ENCODE measurements around the gene GPA33.

GPA33 gene

DNA sequence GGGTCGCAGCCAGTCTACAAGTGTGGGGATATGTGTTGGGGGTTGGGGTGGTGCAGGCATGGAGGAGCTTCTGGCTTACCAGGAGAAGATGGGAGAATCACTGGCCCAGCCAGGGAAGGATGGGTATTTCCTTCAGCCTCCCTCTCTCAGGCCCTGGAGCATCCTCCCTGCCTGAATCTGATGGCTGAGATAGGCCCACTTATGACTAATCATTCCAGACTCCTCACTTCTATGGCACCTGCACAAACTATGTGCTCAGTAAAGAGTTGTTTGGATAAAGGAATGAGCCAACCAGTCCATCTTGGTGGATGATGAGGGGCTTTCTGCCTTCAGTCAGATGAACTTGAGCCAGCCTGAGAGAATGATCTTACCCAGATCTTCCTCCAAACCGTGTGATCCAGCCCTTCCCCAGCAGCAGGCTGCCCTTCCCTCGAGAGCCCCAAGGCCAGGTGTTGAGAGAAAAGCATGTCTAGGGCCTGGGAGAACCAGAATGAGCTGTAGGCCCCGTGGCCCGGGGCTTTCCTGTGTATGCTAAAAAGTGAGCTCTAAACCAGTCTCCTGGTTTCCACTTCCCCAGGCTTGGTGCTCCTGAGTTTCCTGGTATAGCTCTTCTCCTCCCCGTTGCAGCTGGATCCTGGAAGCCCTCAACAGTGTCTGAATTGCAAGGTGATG is 1.3 kb downstream of the GPA33 start:
- in situ Hi-C loops (cut with MboI; ENCODE audit: low sequenced_read_pairs) = no loop called here

DNA sequence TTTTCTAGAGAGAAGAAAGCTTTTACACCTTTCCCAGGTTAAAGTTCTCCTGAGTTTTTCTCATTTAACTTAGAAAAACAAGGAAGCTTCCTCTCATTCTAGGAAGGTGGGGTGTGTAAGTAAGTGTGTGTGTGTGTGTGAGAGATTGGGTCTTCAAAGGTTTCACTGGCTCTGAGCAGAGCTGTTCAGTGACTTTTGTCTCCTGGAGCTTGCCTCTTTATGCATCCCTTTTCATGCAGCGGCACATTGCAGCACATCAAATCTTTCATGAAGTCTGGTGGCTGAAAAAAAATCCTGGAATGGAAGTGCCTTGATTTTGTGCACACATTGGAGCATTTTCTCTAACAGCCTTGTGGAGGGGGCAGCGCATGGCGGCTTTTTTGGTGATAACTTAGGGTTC is 3.4 kb downstream of the GPA33 start:
- in situ Hi-C loops (cut with MboI; ENCODE audit: low sequenced_read_pairs) = no loop called here

DNA sequence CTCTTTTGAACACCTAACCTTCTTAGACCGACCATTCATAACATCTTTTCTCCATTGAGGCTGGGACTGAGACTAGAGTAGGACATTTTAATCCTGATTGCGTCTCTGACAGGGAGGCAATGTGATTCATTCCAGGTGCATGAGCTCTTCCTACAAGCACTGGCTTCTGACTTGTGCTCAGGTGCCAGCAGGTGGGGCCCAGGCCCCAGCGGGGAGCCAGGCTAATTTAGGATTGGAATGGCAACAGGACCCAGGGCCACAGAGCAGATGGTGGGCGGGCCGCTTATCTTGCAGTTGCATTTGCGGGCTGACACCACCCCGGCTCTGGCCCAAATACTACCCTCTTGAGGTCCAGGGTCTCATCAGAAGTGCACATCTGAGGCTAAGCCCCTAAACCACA is 4.1 kb downstream of the GPA33 start:
- in situ Hi-C loops (cut with MboI; ENCODE audit: low sequenced_read_pairs) = no loop called here

DNA sequence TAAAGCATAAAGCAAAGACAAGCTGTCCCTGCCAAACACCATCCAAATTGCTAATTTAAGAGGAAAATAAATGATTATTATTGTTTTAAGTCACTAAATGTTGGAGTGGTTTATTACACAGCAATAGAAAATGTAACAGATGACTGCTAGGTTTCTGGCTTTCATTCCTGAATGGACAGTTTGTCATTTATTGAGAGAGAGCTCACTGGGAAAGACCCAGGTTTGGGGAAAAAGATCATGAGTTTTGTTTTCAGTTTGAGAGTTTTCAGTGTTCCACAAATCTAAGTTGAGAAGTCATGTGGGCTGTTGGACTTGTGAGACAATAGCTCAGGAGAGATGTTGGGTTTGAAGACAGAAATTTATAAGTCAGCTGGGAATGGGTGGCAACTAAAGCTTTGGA is 5.4 kb downstream of the GPA33 start:
- in situ Hi-C loops (cut with MboI; ENCODE audit: low sequenced_read_pairs) = no loop called here

DNA sequence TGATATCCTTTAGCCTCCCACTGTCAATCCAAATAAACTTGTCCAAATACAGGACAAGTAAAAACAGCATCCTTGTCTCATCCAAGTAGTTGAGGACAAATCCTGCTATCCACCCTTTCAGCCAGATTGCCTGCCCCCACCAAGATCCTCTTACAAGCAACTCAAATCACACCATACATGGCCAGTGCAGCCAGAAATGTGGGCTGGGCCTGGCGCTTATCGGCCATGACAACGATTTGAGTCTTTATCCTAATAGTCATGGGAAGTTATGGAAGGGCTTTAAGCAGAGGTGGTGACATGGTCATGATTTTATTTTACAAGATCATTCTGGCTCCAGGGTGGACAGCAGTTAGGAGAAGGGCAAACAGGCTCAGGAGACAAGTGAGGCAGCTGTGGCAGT is 6.3 kb downstream of the GPA33 start:
- in situ Hi-C loops (cut with MboI; ENCODE audit: low sequenced_read_pairs) = no loop called here

DNA sequence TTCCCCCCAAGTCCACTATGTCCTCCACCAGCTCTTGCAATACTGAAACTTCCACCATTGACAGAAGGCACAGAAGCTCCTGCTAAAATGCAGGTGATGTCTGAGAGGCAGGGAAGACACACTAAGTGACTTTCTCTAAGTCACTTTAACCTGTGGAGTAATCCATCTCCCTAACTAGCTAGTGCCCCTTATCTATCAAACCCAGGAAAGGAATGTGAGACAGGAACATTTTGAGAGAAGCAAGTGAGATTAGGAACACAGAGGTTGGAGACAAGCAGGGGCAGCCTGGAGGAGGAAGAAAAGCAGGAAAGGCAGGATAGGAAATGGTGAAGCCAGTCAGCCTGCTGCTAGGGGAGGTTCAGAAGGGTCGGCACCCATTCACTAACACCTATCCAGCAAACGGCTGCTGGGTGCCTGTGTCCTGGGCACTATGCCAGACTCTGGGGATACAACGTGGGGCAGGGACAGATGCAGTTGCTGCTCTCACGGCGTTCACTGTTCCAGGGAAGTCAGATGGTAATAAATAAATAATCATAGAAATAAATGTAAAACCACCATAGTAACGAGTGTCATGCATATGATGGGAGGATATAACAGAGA is 7.0 kb downstream of the GPA33 start:
- in situ Hi-C loops (cut with MboI; ENCODE audit: low sequenced_read_pairs) = no loop called here

DNA sequence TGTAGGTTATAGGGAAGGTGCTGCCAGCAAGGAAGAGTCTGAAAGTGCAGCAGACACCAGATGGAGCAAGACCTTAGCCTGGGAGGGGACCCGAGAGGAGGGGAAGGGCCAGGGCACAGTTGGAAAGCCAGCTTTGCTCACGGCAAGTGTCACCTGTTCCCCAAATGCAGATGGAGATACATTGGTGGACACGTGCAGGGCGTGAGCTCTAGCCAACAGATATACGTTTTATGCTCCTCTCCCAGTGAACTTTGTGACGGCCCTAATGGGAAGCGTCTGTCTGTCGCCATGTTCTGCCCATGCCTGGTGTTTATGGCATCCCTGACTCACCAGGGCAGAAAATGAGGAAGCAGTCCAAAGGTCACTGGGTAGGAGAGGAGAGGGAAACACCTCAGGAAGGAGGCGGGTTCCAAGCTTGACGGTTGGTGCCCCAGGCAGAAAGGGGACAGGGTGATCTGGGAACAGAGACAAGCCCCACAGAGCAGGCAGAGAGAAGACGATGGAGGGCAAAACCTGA is 7.6 kb downstream of the GPA33 start:
- in situ Hi-C loops (cut with MboI; ENCODE audit: low sequenced_read_pairs) = no loop called here

DNA sequence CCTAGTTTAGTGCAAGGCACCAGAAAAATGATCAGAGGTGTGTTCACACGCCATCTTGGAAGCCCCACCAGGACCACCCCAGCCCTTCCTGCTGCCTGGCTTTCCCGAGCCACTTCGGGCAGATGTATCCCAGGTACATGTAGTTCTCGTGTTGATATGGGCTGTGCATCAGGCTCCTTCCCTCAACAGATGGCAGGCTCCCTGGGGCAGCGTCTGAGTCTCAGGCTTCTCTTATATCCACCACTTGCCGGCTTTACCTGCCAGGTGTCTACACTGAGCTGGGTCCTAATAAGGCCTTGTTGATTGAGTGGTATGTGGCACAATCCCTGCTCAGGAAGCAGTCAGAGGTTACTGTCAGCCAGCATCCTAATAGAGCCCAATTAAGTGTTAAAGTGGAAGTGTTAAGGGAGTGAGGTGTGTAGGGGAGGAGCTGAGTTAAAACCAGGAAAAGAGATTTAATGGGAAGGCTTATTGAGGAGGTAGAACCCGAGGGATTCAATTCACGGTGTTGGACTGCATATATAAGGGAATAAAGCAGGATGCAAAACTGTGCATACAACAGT is 8.5 kb downstream of the GPA33 start:
- in situ Hi-C loops (cut with MboI; ENCODE audit: low sequenced_read_pairs) = no loop called here

DNA sequence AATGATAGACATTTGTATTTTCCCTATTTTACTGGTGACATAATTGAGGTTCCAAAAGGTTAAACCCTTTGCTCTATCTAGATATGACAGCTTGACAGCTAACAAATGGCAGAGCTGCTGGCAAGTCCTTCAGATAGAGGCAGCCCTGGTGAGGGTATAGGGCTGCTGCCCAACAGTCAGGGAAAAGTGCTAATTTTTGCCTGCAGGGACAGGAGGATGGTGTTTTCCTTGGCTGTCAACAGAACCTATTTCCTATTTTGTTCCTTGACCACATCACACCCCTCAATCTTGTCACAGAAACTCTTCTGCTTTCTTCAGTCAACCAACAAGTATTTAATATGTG is 12.3 kb downstream of the GPA33 start:
- in situ Hi-C loops (cut with MboI; ENCODE audit: low sequenced_read_pairs) = no loop called here

DNA sequence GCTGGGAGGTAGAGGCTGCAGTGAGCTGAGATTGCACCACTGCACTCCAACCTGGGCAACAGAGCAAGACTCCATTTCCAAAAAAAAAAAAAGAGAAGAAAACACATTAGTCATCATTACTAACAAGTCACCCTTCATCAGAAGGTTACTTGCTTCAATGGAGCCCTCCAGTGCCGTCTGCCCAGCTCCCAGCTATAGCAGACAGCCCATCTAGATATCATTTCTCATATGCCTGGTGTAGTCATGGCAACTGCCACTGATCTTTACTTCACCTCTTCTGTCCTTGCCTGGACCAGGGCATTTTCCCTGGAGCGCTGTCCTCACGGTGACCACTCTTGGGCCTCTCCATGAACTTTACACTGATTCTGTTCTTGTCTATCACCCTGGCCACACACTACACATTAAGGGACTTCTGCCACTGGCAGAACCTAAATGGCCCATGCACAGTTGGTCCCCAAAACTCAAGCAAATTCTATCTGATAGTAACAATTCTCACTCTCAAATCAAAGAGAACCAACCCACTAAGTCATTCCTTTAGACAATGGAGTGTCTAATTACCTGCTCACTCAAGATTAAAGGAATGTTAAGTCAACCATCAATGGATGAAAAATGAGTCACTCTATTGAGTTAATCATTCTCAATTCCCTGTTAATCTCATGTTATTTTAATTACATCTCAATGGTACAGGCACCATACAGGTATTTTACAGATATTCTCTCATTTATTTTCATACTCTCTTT is 12.9 kb downstream of the GPA33 start:
- in situ Hi-C loops (cut with MboI; ENCODE audit: low sequenced_read_pairs) = no loop called here

DNA sequence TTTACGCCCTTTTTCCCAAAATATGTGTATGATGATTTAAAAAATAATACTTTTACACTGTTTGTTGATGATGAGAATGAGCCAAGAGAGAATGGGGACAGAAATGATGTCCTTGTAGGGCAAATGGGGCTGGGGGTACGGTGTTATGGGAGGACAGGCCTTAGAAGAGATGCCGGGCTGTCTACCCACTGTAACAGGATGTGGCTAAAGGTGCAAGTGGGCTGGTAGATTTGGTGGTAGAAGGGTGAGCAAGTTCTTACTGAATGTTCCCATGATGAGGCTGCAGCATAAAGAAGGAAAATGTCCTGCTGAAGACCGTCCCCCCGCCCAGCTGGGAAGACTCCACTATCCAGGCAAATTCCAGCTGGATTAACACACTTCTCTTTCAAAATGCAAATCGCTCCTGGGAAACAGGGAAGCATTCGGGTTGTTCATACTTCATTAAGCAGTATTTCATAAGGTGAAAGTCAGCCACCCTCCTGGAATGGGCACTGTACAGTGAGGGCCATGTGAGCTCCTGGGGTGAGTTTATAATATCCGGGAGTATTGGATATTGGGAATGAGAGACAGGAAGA is 14.0 kb downstream of the GPA33 start:
- in situ Hi-C loops (cut with MboI; ENCODE audit: low sequenced_read_pairs) = no loop called here

DNA sequence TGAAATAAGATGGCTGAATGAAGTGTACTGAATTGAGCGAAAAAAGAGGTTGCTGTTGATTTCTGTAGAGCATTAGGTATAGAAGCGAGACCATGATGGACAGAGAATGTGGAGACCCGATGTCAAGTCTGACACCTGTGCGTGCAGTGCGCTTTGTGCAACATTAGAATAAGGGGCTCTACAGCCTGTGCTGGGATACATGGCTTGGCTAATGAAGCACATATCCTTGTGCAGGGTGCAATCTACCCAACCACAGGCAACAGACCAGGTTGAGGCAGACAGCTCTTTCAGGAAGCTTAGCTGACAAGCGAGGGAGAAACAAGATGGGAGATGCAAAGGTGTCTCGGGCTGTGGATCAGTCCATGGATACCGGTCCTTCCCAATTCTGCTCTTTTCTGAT is 18.9 kb downstream of the GPA33 start:
- in situ Hi-C loops (cut with MboI; ENCODE audit: low sequenced_read_pairs) = no loop called here

DNA sequence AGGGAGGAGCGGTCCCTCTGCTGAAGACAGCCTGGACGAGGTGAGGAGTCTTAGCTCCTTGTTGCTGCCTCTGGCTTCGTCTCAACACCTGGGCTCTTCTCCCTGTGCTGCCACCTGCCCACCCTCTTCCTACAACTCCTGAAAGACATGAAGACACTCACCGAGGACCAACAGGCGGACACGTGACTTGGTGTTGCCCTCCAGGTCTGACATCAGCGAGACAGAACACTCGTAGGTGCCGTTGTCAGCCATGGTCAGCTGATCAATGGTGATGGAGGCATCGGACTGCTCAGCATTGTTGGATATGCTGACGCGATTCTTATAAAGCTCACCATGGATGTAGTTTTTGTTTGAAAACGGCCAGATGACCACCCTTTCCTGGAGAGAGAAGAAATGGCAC is 21.4 kb downstream of the GPA33 start:
- in situ Hi-C loops (cut with MboI; ENCODE audit: low sequenced_read_pairs) = no loop called here

DNA sequence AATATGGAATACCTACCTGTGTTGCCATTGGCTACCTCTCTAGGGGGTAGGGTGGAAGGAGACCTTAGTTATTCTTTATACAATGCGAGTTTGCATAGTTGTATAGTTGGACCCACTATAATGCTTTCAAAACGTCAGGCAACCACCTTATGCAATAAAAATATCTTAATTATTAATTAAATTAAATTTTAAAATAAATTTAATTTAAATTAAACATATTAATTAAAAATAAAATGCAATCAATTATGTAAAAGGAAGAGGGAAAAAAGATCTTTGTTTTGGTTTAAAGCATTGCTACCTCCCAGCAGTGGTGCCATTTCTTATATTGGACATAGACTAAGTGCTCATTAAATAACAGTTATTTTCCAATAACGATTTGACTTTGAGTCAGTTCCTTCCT is 22.3 kb downstream of the GPA33 start:
- in situ Hi-C loops (cut with MboI; ENCODE audit: low sequenced_read_pairs) = no loop called here

DNA sequence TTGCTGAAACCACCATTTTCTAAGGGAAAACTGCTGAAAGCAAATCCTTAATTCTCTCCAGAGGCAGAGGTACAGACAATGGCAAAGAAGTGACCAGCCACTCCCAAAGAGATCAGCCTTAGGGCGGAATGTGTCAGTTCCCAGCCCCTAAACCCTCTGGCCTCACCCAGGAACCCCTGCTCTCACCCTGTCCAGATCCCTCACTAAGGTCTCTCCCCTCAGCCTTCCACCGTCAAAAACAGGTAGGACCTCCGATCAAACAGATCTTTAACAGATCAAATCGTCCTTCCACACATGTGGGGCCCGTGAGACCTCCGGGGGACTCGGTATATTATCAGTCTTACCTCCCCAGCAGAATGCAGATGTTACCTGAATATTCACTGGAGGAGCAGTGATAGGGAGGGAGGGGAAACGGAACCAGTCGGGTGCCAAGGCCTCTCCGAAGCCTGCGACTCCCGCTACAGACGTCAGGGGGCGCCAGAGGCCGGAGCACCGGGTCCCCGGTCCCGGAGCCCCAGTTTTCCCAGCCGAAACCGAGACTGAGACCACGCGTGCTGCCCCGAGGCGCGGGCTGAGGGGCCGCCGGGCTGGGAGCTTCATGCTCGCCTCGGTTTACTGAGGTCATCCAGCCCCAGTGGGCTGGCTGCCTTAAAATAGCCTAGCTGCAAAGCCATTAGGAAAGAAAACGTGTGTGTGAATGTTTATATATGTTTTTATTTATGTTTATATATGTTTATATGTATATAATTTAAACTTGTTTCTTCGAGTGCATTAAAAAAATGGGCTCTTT is 23.6 kb downstream of the GPA33 start:
- in situ Hi-C loops (cut with MboI; ENCODE audit: low sequenced_read_pairs) = no loop called here

DNA sequence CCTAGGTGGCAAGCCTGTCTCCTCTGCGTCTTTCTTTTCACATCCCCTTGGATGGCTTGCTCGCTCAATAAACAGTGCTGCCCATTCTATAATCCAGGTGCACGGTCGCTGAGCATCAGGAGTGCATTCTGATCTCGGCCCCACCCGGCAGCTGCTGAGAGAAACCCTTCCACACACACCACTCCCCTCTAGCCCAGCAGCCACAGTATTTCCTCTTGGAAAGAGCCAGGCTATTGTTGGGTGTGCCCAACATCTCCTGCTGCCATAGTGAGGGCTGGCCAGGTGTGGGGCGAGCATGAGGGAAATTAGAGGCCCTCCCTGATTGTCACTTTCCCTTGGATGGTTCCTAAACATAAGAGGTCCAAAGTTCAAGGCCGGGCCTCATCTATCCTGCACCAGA is 24.7 kb downstream of the GPA33 start:
- in situ Hi-C loops (cut with MboI; ENCODE audit: low sequenced_read_pairs) = no loop called here

DNA sequence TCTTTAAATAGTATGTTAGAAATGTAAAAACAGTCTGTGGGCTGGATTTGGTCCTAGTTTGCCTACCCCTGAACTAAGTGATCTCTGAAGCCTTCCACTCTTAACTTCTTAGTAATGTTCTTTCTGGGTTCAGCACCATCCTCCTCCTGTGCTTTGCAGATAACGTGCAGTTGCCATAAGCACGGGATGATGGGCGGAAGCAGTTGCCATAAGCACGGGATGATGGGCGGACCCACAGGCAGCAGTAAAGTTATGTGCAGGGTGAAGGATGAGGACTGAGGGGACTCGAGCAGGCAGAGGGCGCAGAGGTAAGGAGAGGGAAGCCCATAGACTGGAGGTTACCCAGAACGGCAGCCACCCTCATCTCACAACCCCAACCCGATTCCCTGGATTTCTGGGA is 25.6 kb downstream of the GPA33 start:
- in situ Hi-C loops (cut with MboI; ENCODE audit: low sequenced_read_pairs) = no loop called here

DNA sequence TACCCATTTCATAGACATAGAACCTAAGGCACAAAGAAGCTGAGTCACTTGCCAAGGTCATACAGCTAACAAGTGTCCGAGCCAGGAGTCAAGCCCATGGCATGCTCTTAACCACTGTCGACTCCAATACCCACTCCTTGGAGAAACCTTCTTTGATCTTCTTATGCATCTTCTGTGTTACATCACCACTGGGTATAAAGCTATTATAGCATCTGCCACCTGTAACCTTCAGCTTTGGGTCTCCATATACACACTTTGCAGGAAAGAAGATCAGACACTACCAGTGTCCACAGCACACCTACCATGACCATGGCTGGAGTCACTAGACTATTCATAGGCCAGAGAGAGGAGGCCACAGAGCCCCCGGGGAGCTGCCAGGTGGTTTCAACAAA is 29.1 kb downstream of the GPA33 start:
- in situ Hi-C loops (cut with MboI; ENCODE audit: low sequenced_read_pairs) = no loop called here

DNA sequence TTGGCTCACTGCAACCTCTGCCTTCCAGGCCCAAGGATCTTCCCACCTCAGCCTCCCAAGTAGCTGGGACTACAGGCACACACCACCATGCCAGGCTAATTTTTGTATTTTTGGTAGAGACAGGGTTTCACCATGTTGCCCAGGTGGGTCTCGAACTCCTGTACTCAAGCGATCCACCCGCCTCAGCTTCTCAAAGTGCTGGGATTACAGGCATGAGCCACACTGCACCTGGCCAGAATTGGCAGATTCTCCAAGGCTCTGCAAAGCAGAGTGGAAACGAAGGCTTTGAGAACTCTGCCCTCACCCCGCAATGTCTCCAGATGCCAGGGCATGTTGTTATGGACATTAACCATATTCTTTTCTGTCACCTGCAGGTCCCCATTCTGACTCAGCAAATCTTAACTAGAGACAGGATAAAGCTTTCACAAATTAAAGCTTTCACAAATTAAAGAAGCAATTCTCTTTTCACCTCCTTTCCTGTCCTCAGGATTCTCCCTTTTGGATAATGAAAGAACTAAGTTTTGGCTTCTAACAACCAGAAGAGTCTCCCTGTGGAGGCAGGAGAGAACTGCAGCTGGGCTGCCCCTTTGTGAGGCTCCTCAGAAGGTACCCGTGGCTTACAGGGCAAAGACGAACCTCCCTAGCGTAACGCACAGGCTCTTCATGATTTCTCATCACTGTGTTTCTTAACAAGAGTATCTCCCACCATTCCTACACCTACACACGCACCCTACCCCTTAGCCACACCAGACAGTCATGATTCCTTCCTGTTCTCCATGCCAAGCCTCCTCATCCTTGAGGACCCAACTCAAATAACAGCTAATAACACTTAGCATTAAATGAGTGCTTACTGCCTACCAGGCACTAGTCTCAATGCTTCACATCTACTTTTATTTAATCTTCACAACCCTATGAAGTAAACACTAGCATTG is 29.8 kb downstream of the GPA33 start:
- in situ Hi-C loops (cut with MboI; ENCODE audit: low sequenced_read_pairs) = no loop called here

DNA sequence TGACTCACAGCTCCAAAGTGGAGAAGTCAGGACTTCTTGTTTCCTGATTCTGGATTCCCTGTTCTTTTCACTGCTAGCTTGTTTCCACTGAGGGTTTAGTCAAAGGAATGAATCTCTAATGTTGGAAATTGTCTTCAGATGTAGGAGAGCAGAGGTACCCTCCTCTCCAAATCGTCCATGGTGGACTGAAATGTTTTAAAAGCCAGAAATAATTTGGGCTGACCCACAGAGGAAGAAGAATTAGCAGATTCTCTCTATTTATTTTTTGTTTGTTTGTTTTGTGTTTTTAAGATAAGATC is 30.4 kb downstream of the GPA33 start:
- in situ Hi-C loops (cut with MboI; ENCODE audit: low sequenced_read_pairs) = no loop called here

All from hTERT RPE-1 (cell line).